Activated naive CD4-positive, alpha-beta T cell treated with anti-CD3 and anti-CD28 coated beads, Interleukin-2, amount 10 ng/mL, durations not matched to agents 7 days and 5 days (primary cell): ENCODE data around the gene RNASEH1.
"Not testable (repeated sequence)": the region's sequence is repeated elsewhere in the genome, so short reads cannot be mapped to it uniquely, and the experiment has no call there.

ENCODE experiments used
- CTCF ChIA-PET: fragments of 350-600 bp; sonication (Branson Sonifier 250); formaldehyde crosslinking; loops from one replicate; lab custom pipeline; 2021; ENCODE audit warnings: antibody characterized with exemption; lab: Charles Lee
- DNase-seq: peaks from one replicate; pipeline ENCODE4 v3.0.0-alpha.2; 2020
- H3K27ac Mint-ChIP-seq: one replicate; pipeline ENCODE4 v1.8.0; 2021; ENCODE audit warnings: mild to moderate bottlenecking, moderate library complexity, mixed read lengths
- H3K27me3 Mint-ChIP-seq: one replicate; pipeline ENCODE4 v1.8.0; 2021; ENCODE audit warnings: mild to moderate bottlenecking, mixed read lengths
- H3K36me3 Mint-ChIP-seq: one replicate; pipeline ENCODE4 v1.8.0; 2021; ENCODE audit warnings: mixed read lengths
- H3K4me1 Mint-ChIP-seq: one replicate; pipeline ENCODE4 v1.8.0; 2021; ENCODE audit warnings: mixed read lengths
- H3K4me3 Mint-ChIP-seq: one replicate; pipeline ENCODE4 v1.8.0; 2021; ENCODE audit warnings: mild to moderate bottlenecking, moderate library complexity, mixed read lengths
- H3K9me3 Mint-ChIP-seq: one replicate; pipeline ENCODE4 v1.8.0; 2021; ENCODE audit warnings: mixed read lengths

Gene RNASEH1

DNA sequence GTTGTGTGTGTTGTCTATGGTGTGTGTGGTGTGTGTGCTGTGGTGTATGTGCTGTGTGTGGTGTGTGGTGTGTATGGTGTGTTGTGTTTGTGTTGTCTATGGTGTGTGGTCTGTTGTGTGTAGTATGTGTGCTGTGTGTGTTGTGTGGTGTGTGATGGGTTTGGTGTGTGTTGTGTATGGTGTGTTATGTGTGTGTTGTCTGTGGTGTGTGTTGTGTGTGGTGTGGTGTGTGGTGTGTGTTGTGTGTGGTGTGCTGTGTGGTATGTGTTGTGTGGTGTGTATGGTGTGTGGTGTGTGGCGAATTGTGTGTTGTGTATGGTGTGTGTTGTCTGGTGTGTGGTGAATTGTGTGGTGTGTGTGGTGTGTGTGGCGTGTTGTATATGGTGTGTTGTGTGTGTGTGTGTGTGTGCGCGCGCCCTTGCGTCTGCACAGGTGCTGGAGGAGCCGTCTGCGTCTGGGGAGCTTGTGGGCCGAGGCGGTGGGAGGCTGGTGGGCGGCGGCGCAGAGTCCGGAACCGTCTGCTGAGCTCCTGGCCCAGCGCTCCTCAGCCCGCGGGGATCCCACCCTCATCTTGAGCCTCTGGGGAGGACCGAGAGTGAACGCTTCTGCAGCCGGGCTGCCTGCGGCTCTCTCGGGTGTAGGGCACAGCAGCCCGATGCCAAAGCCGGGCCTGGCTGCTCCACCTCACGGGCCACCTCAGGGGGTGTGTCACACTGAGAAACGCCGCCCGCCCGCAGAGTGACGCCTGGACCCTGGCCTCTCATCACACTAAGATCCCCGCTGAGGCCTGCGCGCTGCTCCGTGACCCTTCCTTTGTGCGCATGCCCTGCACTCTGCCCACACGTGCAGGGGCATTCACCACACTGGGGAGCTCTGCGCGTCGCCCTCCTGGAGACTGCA is 30.0 kb downstream of the RNASEH1 start:
- no peaks in the 10 kb centered on the region for H3K36me3 Mint-ChIP-seq
- H3K4me1 Mint-ChIP-seq = no peaks in the 10 kb centered on the region
- CTCF ChIA-PET = no interaction called here
- no peak for DNase-seq
- H3K27me3 Mint-ChIP-seq = peaks cover 8% of the 10 kb centered on the region
- no peaks in the 10 kb centered on the region for H3K9me3 Mint-ChIP-seq
- H3K4me3 Mint-ChIP-seq = no peak overlapping the region
- no peak overlapping the region for H3K27ac Mint-ChIP-seq

DNA sequence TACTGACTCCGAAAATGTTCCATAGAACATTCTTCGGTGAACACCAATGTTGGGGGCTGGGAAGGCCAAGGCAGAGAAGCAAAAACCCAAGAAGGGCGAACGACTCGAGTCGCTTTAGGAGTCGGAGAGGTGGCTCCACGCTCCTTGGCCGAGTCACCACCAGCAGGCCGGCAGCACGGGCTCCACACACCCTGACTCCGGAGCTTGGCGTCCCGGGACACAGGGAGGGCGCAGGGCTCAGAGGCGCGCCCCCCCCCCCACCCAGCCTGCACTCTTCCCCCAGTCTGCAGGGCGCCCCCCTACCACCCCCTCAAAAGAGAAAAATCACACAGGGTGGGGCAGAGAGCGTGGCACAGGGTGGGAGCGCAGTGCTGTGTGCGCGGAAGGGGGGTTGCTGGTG is 31.3 kb downstream of the RNASEH1 start:
- Mint-ChIP-seq H3K27ac (no peak overlapping the region), H3K4me1 (peaks cover under 1% of the 10 kb centered on the region), H3K27me3 (peaks cover 8% of the 10 kb centered on the region), H3K36me3 (no peaks in the 10 kb centered on the region), H3K4me3 (no peak overlapping the region), H3K9me3 (no peaks in the 10 kb centered on the region)
- DNase-seq = no peak
- CTCF ChIA-PET = no interaction called here

DNA sequence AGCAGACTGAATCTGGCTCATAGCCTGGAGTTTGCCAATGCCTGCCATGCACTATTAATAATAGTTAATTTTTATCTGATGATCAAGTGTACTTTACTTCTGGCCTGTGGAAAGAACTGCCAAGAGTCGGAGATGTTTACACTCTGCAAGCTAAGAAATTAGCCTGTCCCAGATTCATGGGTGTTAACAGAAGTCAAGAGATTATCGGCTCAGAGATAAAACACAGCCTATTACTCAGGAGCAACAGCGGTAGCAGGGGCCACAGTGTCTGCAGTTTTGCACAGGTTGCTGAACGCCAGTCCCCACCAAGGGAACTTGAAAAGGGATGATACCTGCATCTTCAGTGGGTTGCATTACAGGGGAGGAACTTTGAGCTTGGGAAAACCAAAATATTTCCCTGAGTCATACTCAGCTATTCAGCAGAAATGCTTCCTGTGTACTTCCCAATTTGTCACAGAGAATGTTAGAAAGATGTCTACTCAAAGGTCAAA is 34.5 kb downstream of the RNASEH1 start:
- Mint-ChIP-seq H3K36me3 (peaks cover 2% of the 10 kb centered on the region), H3K4me3 (no peak overlapping the region)

DNA sequence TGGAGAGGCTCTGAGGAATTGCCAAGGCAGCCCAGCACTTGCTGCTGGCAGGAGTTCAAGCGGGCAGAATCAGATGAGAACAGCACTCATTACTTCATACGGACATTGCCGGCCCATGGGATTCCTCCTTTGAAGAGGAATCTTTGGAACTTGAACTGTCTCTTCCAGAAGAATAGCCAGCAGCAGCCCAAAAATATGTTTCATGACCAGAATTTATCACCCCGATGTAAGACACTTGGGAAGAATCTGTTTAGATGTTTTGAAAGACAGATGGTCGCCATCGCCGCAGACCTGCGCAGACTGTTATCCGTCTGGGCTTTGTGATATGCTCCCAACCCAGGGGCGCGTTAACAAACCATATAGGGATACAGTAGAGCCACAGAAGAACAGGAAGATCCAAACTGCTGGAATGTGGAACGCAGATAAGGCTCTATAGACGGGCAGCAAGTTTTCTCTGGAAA is 35.1 kb downstream of the RNASEH1 start:
- no peak for DNase-seq
- peaks cover 21% of the 10 kb centered on the region for H3K4me1 Mint-ChIP-seq
- peaks cover 9% of the 10 kb centered on the region for H3K27me3 Mint-ChIP-seq
- peaks cover 3% of the 10 kb centered on the region for H3K36me3 Mint-ChIP-seq
- no peak overlapping the region for H3K4me3 Mint-ChIP-seq
- no peaks in the 10 kb centered on the region for H3K9me3 Mint-ChIP-seq
- no peak overlapping the region for H3K27ac Mint-ChIP-seq
- CTCF ChIA-PET = no interaction called here

More for the DNA sequence above, 34.5 kb downstream of the RNASEH1 start:
- no peak overlapping the region for H3K27ac Mint-ChIP-seq
- no peaks in the 10 kb centered on the region for H3K9me3 Mint-ChIP-seq
- peaks cover 18% of the 10 kb centered on the region for H3K4me1 Mint-ChIP-seq
- no peak for DNase-seq
- peaks cover 8% of the 10 kb centered on the region for H3K27me3 Mint-ChIP-seq
- CTCF ChIA-PET = interaction anchor here (1.5 kb wide), 1 partner anchor 99 kb away, joined by 4 read pairs; no protein-coding TSS in a partner anchor

DNA sequence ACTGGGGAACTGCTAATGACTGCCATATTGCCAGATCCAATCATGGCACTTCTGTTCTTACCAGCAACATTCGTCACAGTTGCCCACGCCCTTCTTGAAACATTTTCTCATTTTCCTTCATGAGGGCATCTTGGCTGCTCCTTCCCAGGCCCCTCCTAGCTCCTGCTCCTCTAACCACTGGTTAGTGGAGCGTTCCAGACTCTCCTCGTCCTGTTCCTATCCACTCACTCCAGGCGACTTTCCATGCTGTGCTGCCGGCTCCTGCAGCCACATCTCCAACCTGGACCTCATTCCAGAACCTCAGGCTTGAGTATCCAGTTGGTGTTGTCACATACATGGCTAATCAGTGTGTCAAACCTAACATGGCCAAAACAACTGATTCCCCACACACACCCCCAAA is 37.5 kb downstream of the RNASEH1 start:
- H3K27ac Mint-ChIP-seq = no peak overlapping the region
- DNase-seq = no peak
- peaks cover 9% of the 10 kb centered on the region for H3K27me3 Mint-ChIP-seq
- H3K4me1 Mint-ChIP-seq = peaks cover 31% of the 10 kb centered on the region
- H3K4me3 Mint-ChIP-seq = peak overlapping the region; percentile 89
- H3K9me3 Mint-ChIP-seq = peaks cover 4% of the 10 kb centered on the region
- CTCF ChIA-PET = no interaction called here
- peaks cover 14% of the 10 kb centered on the region for H3K36me3 Mint-ChIP-seq

DNA sequence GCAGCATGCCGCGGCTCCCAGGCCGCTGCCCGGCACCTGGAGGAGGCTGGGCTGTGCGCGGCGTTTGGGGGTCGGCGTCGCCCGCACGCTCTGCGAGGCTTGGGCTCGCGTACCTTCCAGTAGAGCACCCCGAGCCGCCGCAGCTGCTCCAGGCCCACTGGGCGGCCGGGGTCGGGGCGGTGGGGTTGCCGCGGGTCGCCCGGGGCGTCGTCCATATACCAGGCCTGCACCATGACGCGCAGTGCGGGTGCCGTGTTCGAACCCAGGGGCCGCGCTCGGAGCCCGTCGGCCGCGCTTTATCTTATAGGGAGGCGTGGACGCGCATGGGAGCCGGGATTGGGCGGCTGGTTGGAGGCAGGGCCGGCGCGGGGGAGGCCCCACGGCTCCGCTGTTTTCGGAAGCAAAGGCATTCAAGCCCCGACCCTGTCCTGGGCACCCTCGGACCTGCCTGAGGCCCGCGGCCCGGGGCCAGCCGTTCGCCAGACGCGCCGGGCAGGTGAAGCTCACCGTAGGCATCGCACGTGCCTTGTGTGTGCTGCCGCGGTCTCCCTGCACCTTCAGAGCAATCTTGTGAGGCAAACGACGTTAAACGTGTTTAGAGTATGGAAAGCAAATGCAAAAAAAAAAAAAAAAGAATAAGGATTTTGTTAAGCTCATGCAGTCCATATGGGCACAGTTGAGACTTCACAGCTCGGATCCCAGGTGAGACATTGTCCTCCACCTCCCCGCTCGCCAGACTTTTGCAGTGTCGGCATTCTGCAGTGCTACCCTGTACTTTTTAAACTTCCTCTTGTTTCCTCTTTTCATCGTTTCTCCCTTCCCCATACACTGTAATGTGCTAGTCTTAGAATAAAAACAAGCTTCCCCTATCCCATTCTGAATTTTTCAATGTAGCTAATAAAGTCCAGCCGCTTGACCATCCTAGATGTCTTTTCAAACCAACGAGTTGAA is 38.6 kb downstream of the RNASEH1 start, which contains the start of gene ADI1:
TSS of gene ADI1 (minus strand) at position 277 of the 951 bp plus-strand sequence. CDS start at position 233, 44 bp downstream.
- peak within 1 kb of the TSS; percentile 89 for H3K27ac Mint-ChIP-seq
- CTCF ChIA-PET = interaction anchor here (0.8 kb wide), 1 partner anchor 132 kb away, joined by 3 read pairs; no protein-coding TSS in a partner anchor
- peak; percentile 88 for DNase-seq
- peaks cover 11% of the 10 kb centered on the region for H3K9me3 Mint-ChIP-seq
- H3K27me3 Mint-ChIP-seq = peaks cover 6% of the 10 kb centered on the region
- peak within 1 kb of the TSS; percentile 89 for H3K4me3 Mint-ChIP-seq
- peaks cover 32% of the 10 kb centered on the region for H3K4me1 Mint-ChIP-seq
- peaks cover 23% of the 10 kb centered on the region for H3K36me3 Mint-ChIP-seq

DNA sequence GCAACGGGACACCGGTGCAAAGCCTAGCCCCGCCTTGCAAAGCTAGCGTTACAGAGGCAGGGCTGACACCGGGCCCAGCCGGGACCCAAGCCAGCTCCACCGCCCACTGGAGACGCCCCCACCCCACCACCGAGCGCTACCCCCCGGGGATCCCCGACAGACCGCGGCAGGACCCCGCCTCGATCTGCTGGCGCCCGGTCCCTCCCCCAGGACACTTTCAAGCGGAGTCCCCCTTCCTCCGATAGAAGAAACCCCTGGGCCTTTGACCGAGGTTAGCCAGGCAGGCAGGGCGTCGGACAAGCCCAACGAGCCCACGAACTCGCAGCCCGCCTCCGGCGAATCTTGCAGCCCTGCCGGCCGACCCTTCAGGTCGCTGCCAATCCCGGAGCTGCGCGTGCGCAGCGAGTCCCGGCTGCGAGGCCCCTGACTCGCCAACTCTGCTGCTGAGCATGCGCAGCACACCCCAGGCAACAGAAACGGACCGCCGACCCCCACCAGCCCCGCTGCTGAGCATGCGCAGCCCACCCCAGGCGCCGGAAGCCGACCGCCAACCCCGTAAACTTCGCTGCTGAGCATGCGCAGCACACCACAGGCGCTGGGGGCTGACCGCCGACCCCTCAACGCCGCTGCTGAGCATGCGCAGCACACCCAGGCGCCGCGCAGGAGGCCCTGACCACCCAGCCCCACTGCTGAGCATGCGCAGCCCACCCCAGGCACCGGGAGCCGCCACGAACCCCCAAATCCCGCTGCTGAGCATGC is 39.5 kb downstream of the RNASEH1 start:
- peak overlapping the region; percentile 89 for H3K4me3 Mint-ChIP-seq
- DNase-seq = peak; percentile 98
- peaks cover 41% of the 10 kb centered on the region for H3K4me1 Mint-ChIP-seq
- H3K36me3 Mint-ChIP-seq = peaks cover 32% of the 10 kb centered on the region
- CTCF ChIA-PET = interaction anchor here (1.0 kb wide), 1 partner anchor 95 kb away, joined by 4 read pairs; no protein-coding TSS in a partner anchor
- peak overlapping the region; percentile 89 for H3K27ac Mint-ChIP-seq
- peaks cover 15% of the 10 kb centered on the region for H3K9me3 Mint-ChIP-seq
- peaks cover 5% of the 10 kb centered on the region for H3K27me3 Mint-ChIP-seq

DNA sequence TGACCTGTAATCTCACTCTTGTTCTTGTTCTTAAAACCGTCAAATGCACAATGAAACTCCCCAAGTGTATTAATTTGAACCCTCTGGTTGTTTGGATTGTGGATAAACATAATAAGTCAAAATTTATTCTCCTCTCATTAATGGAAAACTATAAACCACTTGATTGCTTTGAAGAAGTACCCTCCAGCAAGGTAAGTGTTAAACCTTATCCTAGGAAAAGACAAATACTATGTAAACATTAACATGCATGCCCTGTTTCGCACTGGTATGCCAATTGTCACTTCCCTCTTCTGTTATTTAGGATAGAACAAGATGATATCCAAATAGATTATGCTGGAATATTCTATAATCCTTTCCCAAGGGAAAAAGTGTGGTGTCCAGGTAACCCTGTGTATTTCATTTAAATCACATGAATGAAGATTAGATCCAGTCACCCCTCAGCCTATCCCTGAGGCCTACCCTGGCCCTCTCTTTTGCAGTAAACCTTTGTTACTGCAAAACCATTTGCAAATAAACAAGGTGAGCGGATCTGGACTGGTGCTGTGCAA is 40.1 kb downstream of the RNASEH1 start:
- peaks cover 47% of the 10 kb centered on the region for H3K4me1 Mint-ChIP-seq
- H3K36me3 Mint-ChIP-seq = peaks cover 39% of the 10 kb centered on the region
- peaks cover 15% of the 10 kb centered on the region for H3K9me3 Mint-ChIP-seq
- H3K27me3 Mint-ChIP-seq = peaks cover 5% of the 10 kb centered on the region
- peak overlapping the region; percentile 89 for H3K27ac Mint-ChIP-seq
- peak overlapping the region; percentile 89 for H3K4me3 Mint-ChIP-seq
- CTCF ChIA-PET = interaction anchor here (1.0 kb wide), 1 partner anchor 94 kb away, joined by 4 read pairs; no protein-coding TSS in a partner anchor
- no peak for DNase-seq

DNA sequence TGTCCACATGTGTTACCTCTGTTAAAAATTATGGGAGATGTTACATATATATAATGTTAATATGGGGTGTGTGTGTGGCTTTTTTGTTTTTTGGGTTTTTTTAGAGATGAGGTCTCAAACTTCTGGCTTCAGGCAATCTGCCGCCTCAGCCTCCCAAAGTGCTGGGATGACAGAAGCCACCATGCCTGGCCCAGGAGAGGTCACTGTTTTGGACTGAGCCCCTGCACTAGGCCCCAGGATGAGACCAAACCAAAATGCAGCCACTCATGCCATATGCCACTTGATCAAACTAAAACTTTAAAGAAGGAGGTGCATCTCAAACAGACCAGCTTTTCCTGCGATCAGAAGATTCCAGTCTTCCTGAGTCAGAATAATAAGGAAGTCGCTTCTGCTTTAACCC is 41.3 kb downstream of the RNASEH1 start:
- DNase-seq = no peak
- CTCF ChIA-PET = no interaction called here
- Mint-ChIP-seq H3K36me3 (peaks cover 47% of the 10 kb centered on the region), H3K4me1 (peaks cover 48% of the 10 kb centered on the region), H3K4me3 (no peak overlapping the region), H3K27ac (no peak overlapping the region), H3K9me3 (peaks cover 15% of the 10 kb centered on the region), H3K27me3 (peaks cover 5% of the 10 kb centered on the region)

DNA sequence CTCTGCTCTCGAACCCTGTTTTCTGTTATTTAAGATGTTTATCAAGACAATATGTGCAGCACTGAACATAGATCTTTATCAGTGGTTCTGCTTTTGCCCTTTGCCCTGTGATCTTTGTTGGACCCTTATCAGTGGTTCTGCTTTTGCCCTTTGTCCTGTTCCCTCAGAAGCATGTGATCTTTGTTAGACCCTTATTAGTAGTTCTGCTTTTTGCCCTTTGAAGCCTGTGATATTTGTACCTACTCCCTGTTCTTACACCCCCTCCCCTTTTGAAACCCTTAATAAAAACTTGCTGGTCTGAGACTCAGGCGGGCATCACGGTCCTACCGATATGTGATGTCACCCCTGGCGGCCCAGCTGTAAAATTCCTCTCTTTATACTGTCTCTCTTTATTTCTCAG is 42.7 kb downstream of the RNASEH1 start:
- H3K4me3 Mint-ChIP-seq, H3K27ac Mint-ChIP-seq, CTCF ChIA-PET: not testable (repeated sequence)

DNA sequence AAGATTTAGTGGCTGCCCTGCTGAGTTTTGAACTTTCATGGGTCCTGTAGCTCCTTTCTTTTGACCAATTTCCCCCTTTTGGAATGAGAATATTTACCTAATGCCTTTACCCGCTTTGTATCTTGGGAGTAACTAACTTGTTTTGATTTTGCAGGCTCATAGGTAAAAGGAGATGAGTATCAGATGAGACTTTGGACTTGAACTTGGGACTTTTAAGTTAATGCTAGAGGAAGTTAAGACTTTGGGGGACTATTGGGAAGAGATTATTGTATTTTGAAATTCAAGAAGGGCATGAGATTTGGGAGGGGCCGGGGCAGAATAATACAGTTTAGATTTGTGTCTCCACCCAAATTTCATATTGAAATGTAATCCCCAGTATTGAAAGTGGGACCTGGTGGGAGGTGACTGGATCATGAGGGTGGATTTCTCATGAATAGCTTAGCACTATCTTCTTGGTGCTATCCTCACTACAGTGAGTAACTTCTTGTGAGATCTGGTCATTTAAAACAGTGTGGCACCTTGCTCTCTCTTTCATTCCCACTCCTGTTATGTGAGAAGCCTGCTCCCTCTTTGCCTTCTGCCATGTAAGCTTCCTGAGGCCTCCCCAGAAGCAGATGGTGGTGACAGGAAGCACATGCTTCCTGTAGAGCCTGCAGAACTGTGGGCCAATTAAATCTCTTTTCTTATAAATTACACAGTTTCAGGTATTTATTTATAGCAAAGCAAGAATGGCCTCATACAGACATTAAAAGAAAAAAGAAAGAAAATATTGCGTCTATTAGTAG is 44.9 kb downstream of the RNASEH1 start:
- peaks cover 69% of the 10 kb centered on the region for H3K36me3 Mint-ChIP-seq
- H3K4me1 Mint-ChIP-seq = peaks cover 29% of the 10 kb centered on the region
- H3K9me3 Mint-ChIP-seq = peaks cover 23% of the 10 kb centered on the region
- DNase-seq = no peak
- no peak overlapping the region for H3K4me3 Mint-ChIP-seq
- H3K27me3 Mint-ChIP-seq = no peaks in the 10 kb centered on the region
- no peak overlapping the region for H3K27ac Mint-ChIP-seq
- CTCF ChIA-PET = interaction anchor here (1.0 kb wide), 1 partner anchor 138 kb away, joined by 3 read pairs; no protein-coding TSS in a partner anchor

More for the DNA sequence above, 42.7 kb downstream of the RNASEH1 start:
- not testable (repeated sequence) for H3K27me3 Mint-ChIP-seq, DNase-seq
- Mint-ChIP-seq H3K36me3 (peaks cover 58% of the 10 kb centered on the region), H3K9me3 (peaks cover 23% of the 10 kb centered on the region), H3K4me1 (peaks cover 36% of the 10 kb centered on the region)

DNA sequence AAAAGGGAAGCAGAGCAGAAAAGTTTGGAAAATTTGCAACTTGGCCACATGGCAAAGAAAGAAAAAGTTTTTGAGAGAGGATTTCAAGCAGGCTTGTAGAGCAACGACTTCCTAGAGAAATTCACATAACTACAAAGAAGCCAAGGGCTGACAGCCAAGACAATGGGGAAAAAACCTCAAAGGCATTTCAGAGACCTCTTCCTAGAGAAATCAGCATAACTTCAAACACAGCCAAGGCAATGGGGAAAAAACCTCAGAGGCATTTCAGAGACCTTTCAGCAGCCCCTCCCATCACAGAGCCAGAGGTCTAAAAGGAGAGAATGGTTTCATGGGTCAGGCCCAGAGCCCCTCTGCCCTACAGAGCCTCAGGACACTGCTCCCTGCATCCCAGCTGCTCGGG is 46.0 kb downstream of the RNASEH1 start:
- peaks cover 70% of the 10 kb centered on the region for H3K36me3 Mint-ChIP-seq
- DNase-seq = no peak
- CTCF ChIA-PET = no interaction called here
- peaks cover 20% of the 10 kb centered on the region for H3K4me1 Mint-ChIP-seq
- peaks cover 23% of the 10 kb centered on the region for H3K9me3 Mint-ChIP-seq
- no peaks in the 10 kb centered on the region for H3K27me3 Mint-ChIP-seq
- H3K27ac Mint-ChIP-seq = no peak overlapping the region
- H3K4me3 Mint-ChIP-seq = no peak overlapping the region
